K562 (cell line): ENCODE results near the gene CPLX3. TPM values are rescaled to one million over a fixed set of nuclear protein-coding genes. Genes with fewer than 3 reads are reported as not detected.

Source experiments
- ATAC-seq: fragments of 200-7000 bp; cut with Tn5 transposase; 3 replicates; pipeline ENCODE4 v1.9.1; 2020; ENCODE audit warnings: moderate library complexity
- BruUV-seq: library from RNA; stranded (reverse); fragments of 400-500 nt; replicated peaks from 2 replicates; lab custom pipeline; 2021; lab: Mats Ljungman, UMichigan
- CTCF ChIA-PET: fragments of 300-600 bp; formaldehyde crosslinking; extraction: SDS; loops from one replicate; lab custom pipeline; 2021; ENCODE audit warnings: low intra/inter-chr PET ratio; lab: Yijun Ruan, JAX
- POLR2A ChIA-PET: fragments of 300-600, 350-650 bp; sonication (Branson Sonifier 250); formaldehyde crosslinking; extraction: SDS; loops from one replicate; lab custom pipeline; 2021; ENCODE audit warnings: antibody characterized with exemption, inconsistent platforms; lab: Yijun Ruan, JAX
- DNase-seq, 4 experiments: peaks; one replicate each; pipeline versions ENCODE4 v3.0.0 to v3.0.0-alpha.2; 2011 to 2018; ENCODE audit warnings: low spot score in 3 of 4, mixed read lengths in 3 of 4; ENCODE audit errors: extremely low read depth in 1 of 4
- FAIRE-seq: peaks from 2 replicates; lab custom pipeline; 2011; peaks lifted over from hg19 to GRCh38; lab: Jason Lieb, UNC
- H2AFZ ChIP-seq: 2 replicates; pipeline ENCODE4 v1.6.0; 2011; ENCODE audit warnings: low read depth, low read length, control low read depth, inconsistent platforms
- H3K27ac ChIP-seq: fragments of 200-600 bp; 3 replicates; pipeline ENCODE4 v1.8.0; 2011; ENCODE audit warnings: low read depth, mild to moderate bottlenecking, control low read depth, inconsistent platforms, low read length, moderate library complexity, mixed read lengths; ENCODE audit errors: extremely low read depth
- H3K27me3 ChIP-seq, 2 experiments: fragments of 300-600 bp in 1 of 2; 2 replicates in 1 of 2; 3 replicates in 1 of 2; pipeline versions ENCODE4 v1.6.0 to v1.8.0; 2011; ENCODE audit warnings: inconsistent platforms in 2 of 2, low read length in 2 of 2, mild to moderate bottlenecking in 1 of 2, mixed read lengths in 1 of 2, moderate library complexity in 1 of 2; ENCODE audit not compliant: control insufficient read depth in 2 of 2, insufficient read depth in 2 of 2
- H3K36me3 ChIP-seq: fragments of 300-600 bp; 3 replicates; pipeline ENCODE4 v1.8.0; 2011; ENCODE audit warnings: mild to moderate bottlenecking, low read length, inconsistent platforms; ENCODE audit not compliant: control insufficient read depth, insufficient read depth
- H3K4me1 ChIP-seq, 2 experiments: fragments of 200-600 bp in 1 of 2; replicated peaks in 1 of 2; 2 replicates in 1 of 2; 3 replicates in 1 of 2; pipeline versions ENCODE4 v1.5.1 to v1.8.0; 2011; ENCODE audit warnings: inconsistent platforms in 2 of 2, low read length in 2 of 2, mild to moderate bottlenecking in 1 of 2, mixed read lengths in 1 of 2, moderate library complexity in 1 of 2; ENCODE audit not compliant: control insufficient read depth in 2 of 2, insufficient read depth in 2 of 2
- H3K4me2 ChIP-seq: 2 replicates; pipeline ENCODE4 v1.6.1; 2011; ENCODE audit warnings: low read length, control low read depth, inconsistent platforms, mixed read lengths; ENCODE audit not compliant: insufficient read depth
- H3K4me3 ChIP-seq: fragments of 200-600 bp; sonication (generic), shearing (Covaris generic); 2 replicates; pipeline ENCODE4 v1.5.1; 2016; ENCODE audit warnings: control low read depth, inconsistent platforms
- H3K79me2 ChIP-seq: fragments of 200-600 bp; 3 replicates; pipeline ENCODE4 v1.8.0; 2011; ENCODE audit warnings: low read length, inconsistent platforms; ENCODE audit not compliant: control insufficient read depth, insufficient read depth
- H3K9ac ChIP-seq, 2 experiments: 2 replicates each; pipeline versions ENCODE4 v1.6.0 to v1.6.1; 2011; ENCODE audit warnings: low read depth in 2 of 2, low read length in 2 of 2, control low read depth in 1 of 2, inconsistent platforms in 1 of 2, mild to moderate bottlenecking in 1 of 2, mixed read lengths in 1 of 2; ENCODE audit not compliant: insufficient read depth in 1 of 2
- H3K9me1 ChIP-seq: one replicate; pipeline ENCODE4 v1.6.0; 2011; ENCODE audit warnings: inconsistent platforms, mild to moderate bottlenecking, low read length, moderate library complexity; ENCODE audit not compliant: control insufficient read depth, insufficient read depth
- H3K9me3 ChIP-seq: replicated peaks from 2 replicates; pipeline ENCODE4 v1.5.1; 2011; ENCODE audit warnings: low read depth, low read length, inconsistent platforms; ENCODE audit not compliant: control insufficient read depth, insufficient read depth
- H4K20me1 ChIP-seq: replicated peaks from 2 replicates; pipeline ENCODE4 v1.6.1; 2011; ENCODE audit warnings: low read length, inconsistent platforms, mixed read lengths; ENCODE audit not compliant: control insufficient read depth, insufficient read depth
- C11orf30 ChIP-seq: fragments of 450-650 bp; IDR thresholded peaks from 2 replicates; pipeline ENCODE4 v1.6.1; 2016; ENCODE audit warnings: low read depth, mild to moderate bottlenecking
- CC2D1A ChIP-seq: fragments of 450-650 bp; IDR thresholded peaks from 2 replicates; pipeline ENCODE4 v1.6.1; 2017; ENCODE audit warnings: mild to moderate bottlenecking
- CHD4 ChIP-seq: fragments of 200-600 bp; sonication (generic); IDR thresholded peaks from 3 replicates; pipeline ENCODE4 v1.6.1; 2012; ENCODE audit warnings: low read depth, mild to moderate bottlenecking, mixed read lengths, low read length, inconsistent platforms; ENCODE audit not compliant: insufficient read depth, insufficient replicate concordance, poor library complexity, severe bottlenecking
- FOXM1 ChIP-seq, 2 experiments: fragments of 450-650 bp in 1 of 2; sonication (generic) in 1 of 2; formaldehyde crosslinking in 1 of 2; IDR thresholded peaks; 2 replicates each; pipeline versions ENCODE4 v1.6.1 to v1.9.0; 2017 to 2022; ENCODE audit warnings: low read depth in 2 of 2, mild to moderate bottlenecking in 2 of 2, missing genetic modification reagents in 1 of 2, moderate library complexity in 1 of 2
- GATAD2A ChIP-seq: fragments of 450-650 bp; IDR thresholded peaks from 2 replicates; pipeline ENCODE4 v1.6.1; 2017
- KHSRP ChIP-seq: fragments of 450-650 bp; IDR thresholded peaks from 2 replicates; pipeline ENCODE4 v1.6.1; 2017
- PPARD ChIP-seq: fragments of 250-450 bp; sonication (Bioruptor Pico); IDR thresholded peaks from 2 replicates; pipeline ENCODE4 v1.8.0; 2022; ENCODE audit warnings: inconsistent platforms, mild to moderate bottlenecking, moderate library complexity
- SMAD4 ChIP-seq: fragments of 250-450 bp; sonication (Bioruptor Pico); conservative IDR thresholded peaks from 2 replicates; pipeline ENCODE4 v1.8.0; 2021; ENCODE audit warnings: inconsistent platforms, mild to moderate bottlenecking, moderate library complexity
- TAF15 ChIP-seq: fragments of 200-400 bp; formaldehyde crosslinking; IDR thresholded peaks from 2 replicates; pipeline ENCODE4 v1.6.1; 2017; ENCODE audit warnings: mild to moderate bottlenecking, low read depth, low read length, moderate library complexity
- TEAD4 ChIP-seq, 2 experiments: sonication (generic) in 1 of 2; formaldehyde crosslinking in 1 of 2; IDR thresholded peaks; 2 replicates each; pipeline versions ENCODE4 v1.6.1 to v1.8.0; 2012 to 2022; ENCODE audit warnings: borderline replicate concordance in 1 of 2, inconsistent platforms in 1 of 2, low read length in 1 of 2, mild to moderate bottlenecking in 1 of 2, missing genetic modification reagents in 1 of 2
- ZKSCAN1 ChIP-seq: fragments of 150-350 bp; IDR thresholded peaks from 2 replicates; pipeline ENCODE4 v1.6.1; 2016; ENCODE audit warnings: low read depth, low read length
- ZNF311 ChIP-seq: fragments of 250-450 bp; sonication (Bioruptor Pico); IDR thresholded peaks from 2 replicates; pipeline ENCODE4 v1.4.0; 2020; ENCODE audit warnings: mild to moderate bottlenecking, moderate library complexity
- ZNF316 ChIP-seq: fragments of 450-650 bp; IDR thresholded peaks from 2 replicates; pipeline ENCODE4 v1.6.1; 2016
- WGBS: fragments of 100-300 bp; shearing (Covaris generic); methylation state at CpG from one replicate; pipeline ENCODE4 v1.1.6; 2016; ENCODE audit warnings: low coverage, mixed read lengths; ENCODE audit not compliant: insufficient coverage; ENCODE audit errors: missing lambda C conversion rate; 5-methylcytosine and 5-hydroxymethylcytosine counted together
- in situ Hi-C: fragments of 300-500 bp; cut with MboI; formaldehyde crosslinking; loops from 4 replicates; pipeline ENCODE4 v1.15.0; 2018; ENCODE audit warnings: inconsistent platforms, mixed read lengths
- intact Hi-C: fragments of 100-400 bp; cut with micrococcal nuclease; formaldehyde crosslinking; loops from 2 replicates; pipeline ENCODE4 v1.14.2; 2022
- polyA plus RNA-seq, 8 experiments: library from polyadenylated mRNA; depleted of rRNA in 4 of 8; stranded (reverse) in 5 of 8; unstranded in 3 of 8; fragments of >200 nt; fragmentation: Nextera tagmentation in 2 of 8; fragmentation: Illumina TruSeq in 1 of 8; extraction: Ambion mirVana in 2 of 8; extraction: Trizol in 1 of 8; gene quantifications; 2 replicates each; pipeline versions ENCODE4 v1.2.1 to v1.2.3, GENCODE V29; 2011 to 2014; ENCODE audit warnings: inconsistent platforms in 1 of 8, missing spikeins in 1 of 8
- total RNA-seq, 7 experiments: library from RNA; depleted of rRNA in 6 of 7; stranded (reverse); fragments of >200 nt in 6 of 7; fragmentation: Illumina TruSeq in 2 of 7; extraction: Trizol in 2 of 7; gene quantifications; 2 replicates each; pipeline versions ENCODE4 v1.2.1 to v1.2.3, GENCODE V29; 2011 to 2021; ENCODE audit warnings: low replicate concordance in 1 of 7

CPLX3 gene
- total and polyA plus RNA-seq, 9 of the 15 experiments (the other 6 are each of a cell fraction or from before 2014, with no cell fraction given), result not detected

- no peak for TF ChIP-seq TAF15
- TF ChIP-seq CC2D1A, result no peak
- TF ChIP-seq GATAD2A, result no peak
- TF ChIP-seq KHSRP, result no peak
- TF ChIP-seq ZNF311 (CRISPR knock-in tag), result no peak
- TF ChIP-seq TEAD4 (IDR thresholded peaks at IDR 0.05; ENCODE audit: low read length), result peak; percentile 42; the same call in 1 of the 2 replicates
- no peak for TF ChIP-seq TEAD4 (CRISPR knock-in tag; IDR thresholded peaks at IDR 0.05; ENCODE audit: borderline replicate concordance)
- TF ChIP-seq ZKSCAN1, result no peak
Observed at GRCh38 chr15:74869726-74870407, 43.4 kb downstream of the CPLX3 start (continued).

DNA sequence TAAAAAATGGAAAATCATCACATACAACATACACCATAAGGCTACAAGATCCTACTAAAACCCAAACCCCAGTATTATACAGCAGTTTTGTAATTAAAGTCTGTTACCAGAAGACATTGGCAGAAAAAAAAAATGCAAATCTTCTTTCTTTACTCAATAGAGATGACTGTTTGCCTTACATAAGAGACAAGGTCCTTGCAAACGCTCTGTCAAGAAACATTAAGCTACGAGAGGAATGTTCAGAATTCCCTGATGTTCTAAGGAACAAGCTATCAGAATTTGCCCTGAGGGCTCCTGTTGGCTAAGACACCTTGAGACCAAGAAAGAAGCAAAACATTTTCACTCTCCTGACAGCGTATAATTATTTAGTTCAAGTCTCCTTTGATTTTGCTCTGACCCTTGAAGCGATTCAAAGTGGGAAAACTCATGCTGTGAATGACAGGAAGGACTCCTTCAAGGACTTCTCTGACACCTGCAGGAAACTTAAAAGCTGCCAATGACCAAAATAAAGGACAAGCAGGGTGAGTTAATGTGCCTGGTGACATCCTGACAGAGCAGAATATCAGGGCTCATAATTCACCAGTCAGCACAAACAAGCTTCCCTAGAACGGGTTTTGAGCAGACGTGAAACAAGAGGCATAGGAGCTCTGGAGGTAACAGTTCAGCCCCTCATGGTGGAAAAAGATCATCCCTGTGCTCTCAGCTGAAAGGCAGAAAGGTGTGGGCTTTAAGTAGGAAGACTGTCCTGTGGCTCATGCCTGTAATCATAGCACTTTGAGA, 44.2 kb downstream of the CPLX3 start:
- no peaks in the 10 kb centered on the region for H3K9me1 ChIP-seq
- peak overlapping the region; percentile 1 to 2; a peak in 1 of 4 replicates for H3K9ac ChIP-seq
- peaks cover 36% of the 10 kb centered on the region for H3K36me3 ChIP-seq
- WGBS, result 81% methylated on average over 6 of the region's 6 CpGs
- no TSS peak for BruUV-seq
- ChIA-PET POLR2A (interaction anchor here (0.6 to 2.0 kb wide), 8 partner anchors 12 to 458 kb away, joined by 3 to 7 read pairs (median 4); no protein-coding TSS in a partner anchor), CTCF (no interaction called here)
- FAIRE-seq (no peak), DNase-seq (no peak), ATAC-seq (no peak)
- H4K20me1 ChIP-seq, result peaks cover 10% of the 10 kb centered on the region; the same call in 1 of the 2 replicates
- peaks cover 19 to 22% of the 10 kb centered on the region in 2 experiments; a peak in 4 of 5 replicates for H3K4me1 ChIP-seq
- no peaks in the 10 kb centered on the region; the same call in 1 of the 2 replicates for H3K9me3 ChIP-seq
- in situ Hi-C loops (no loop called here), intact Hi-C loops (no loop called here)
- TF ChIP-seq ZNF316 (peak; percentile 75), FOXM1 (IDR thresholded peaks at IDR 0.05; ENCODE audit: low read depth) (no peak), FOXM1 (CRISPR knock-in tag; IDR thresholded peaks at IDR 0.05; ENCODE audit: low read depth) (no peak), PPARD (CRISPR knock-in tag) (no peak), SMAD4 (CRISPR knock-in tag) (0 out of 2 replicates have a peak, but pooled peaks have one; percentile 1), C11orf30 (peak; percentile 49), CHD4 (no peak), CC2D1A (no peak)
- no peak overlapping the region for H2AFZ ChIP-seq
- H3K4me2 ChIP-seq, result 0 out of 2 replicates have a peak overlapping the region, but pooled peaks have one; percentile 7
- no peak overlapping the region for H3K4me3 ChIP-seq
- H3K27me3 ChIP-seq, result no peaks in the 10 kb centered on the region
- no peak overlapping the region for H3K27ac ChIP-seq
- peaks cover 67% of the 10 kb centered on the region for H3K79me2 ChIP-seq
